IMR-90 (cell line): ENCODE data around the gene ITK.

Experiments used
- POLR2A ChIP-seq: IDR thresholded peaks from 2 replicates; pipeline ENCODE4 v1.6.1; 2012; ENCODE audit warnings: mild to moderate bottlenecking, low read depth, low read length
- TF ChIP-seq, protein P1 (sequence below): conservative IDR thresholded peaks from 2 replicates; pipeline ENCODE4 v1.5.1; 2012; ENCODE audit warnings: mild to moderate bottlenecking, low read depth, low read length, improper control_type of control experiment

DNA sequence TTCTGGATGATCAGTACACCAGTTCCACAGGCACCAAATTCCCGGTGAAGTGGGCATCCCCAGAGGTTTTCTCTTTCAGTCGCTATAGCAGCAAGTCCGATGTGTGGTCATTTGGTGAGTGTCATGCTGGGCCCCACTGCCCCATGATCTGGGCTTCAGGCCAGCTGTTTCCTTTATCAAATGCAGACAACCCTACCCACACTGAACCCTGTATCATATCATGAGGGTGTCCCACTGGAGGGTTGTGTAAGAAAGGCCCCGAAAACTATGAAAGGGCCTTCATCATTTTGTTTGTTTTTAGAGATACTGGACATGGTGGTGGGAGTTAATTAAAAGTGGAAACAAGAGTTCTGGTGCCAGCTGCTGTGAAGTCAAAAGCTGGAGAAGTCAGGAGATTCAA, 65.2 kb downstream of the ITK start:
- no peak for TF ChIP-seq POLR2A
- TF ChIP-seq, protein P1, sequence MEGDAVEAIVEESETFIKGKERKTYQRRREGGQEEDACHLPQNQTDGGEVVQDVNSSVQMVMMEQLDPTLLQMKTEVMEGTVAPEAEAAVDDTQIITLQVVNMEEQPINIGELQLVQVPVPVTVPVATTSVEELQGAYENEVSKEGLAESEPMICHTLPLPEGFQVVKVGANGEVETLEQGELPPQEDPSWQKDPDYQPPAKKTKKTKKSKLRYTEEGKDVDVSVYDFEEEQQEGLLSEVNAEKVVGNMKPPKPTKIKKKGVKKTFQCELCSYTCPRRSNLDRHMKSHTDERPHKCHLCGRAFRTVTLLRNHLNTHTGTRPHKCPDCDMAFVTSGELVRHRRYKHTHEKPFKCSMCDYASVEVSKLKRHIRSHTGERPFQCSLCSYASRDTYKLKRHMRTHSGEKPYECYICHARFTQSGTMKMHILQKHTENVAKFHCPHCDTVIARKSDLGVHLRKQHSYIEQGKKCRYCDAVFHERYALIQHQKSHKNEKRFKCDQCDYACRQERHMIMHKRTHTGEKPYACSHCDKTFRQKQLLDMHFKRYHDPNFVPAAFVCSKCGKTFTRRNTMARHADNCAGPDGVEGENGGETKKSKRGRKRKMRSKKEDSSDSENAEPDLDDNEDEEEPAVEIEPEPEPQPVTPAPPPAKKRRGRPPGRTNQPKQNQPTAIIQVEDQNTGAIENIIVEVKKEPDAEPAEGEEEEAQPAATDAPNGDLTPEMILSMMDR, result no peak
